Body of pancreas (tissue), 4 donors: ENCODE measurements around the gene SLC18B1.

Source experiments
- CTCF ChIP-seq, 7 experiments: fragments of 450-650 bp in 4 of 7; fragments of 200-600 bp in 3 of 7; sonication (generic) in 3 of 7; IDR thresholded peaks; one replicate each; pipeline ENCODE4 v1.5.1; 2016 to 2019; ENCODE audit warnings: antibody characterized with exemption in 7 of 7
- POLR2A ChIP-seq, 3 donors: fragments of 450-650 bp; IDR thresholded peaks; one replicate each; pipeline ENCODE4 v1.6.1; 2016; ENCODE audit warnings: antibody characterized with exemption in 3 of 3, mild to moderate bottlenecking in 2 of 3

- no peak for TF ChIP-seq CTCF (IDR thresholded peaks at IDR 0.05)
- no peak for TF ChIP-seq POLR2A (IDR thresholded peaks at IDR 0.05)
Observed at GRCh38 chr6:132811276-132811675, 12.8 kb upstream of the SLC18B1 start.
